Esophagus squamous epithelium (tissue), 4 donors: Measurements from ENCODE around the gene FBXO41.

Experiments used
- CTCF ChIP-seq, 6 experiments: fragments of 450-650 bp in 4 of 6; fragments of 200-600 bp in 2 of 6; sonication (generic) in 2 of 6; IDR thresholded peaks; one replicate each; pipeline ENCODE4 v1.5.1; 2016 to 2019; ENCODE audit warnings: antibody characterized with exemption in 6 of 6, mild to moderate bottlenecking in 4 of 6, moderate library complexity in 4 of 6
- POLR2A ChIP-seq, 4 donors: fragments of 450-650 bp; IDR thresholded peaks; one replicate each; pipeline ENCODE4 v1.6.1; 2017; ENCODE audit warnings: antibody characterized with exemption in 4 of 4, mild to moderate bottlenecking in 4 of 4, moderate library complexity in 3 of 4

- no peak for TF ChIP-seq POLR2A (IDR thresholded peaks at IDR 0.05)
- no peak for TF ChIP-seq CTCF (IDR thresholded peaks at IDR 0.05)
Measured at GRCh38 chr2:73244580-73244979, 39.7 kb downstream of the FBXO41 start.
